Measurements from ENCODE around the gene PABPN1. TPM values are rescaled to one million over a fixed set of nuclear protein-coding genes. Genes with fewer than 3 reads are reported as not detected.
"Not testable (repeated sequence)": the region's sequence is repeated elsewhere in the genome, so short reads cannot be mapped to it uniquely, and the experiment has no call there.

PABPN1 gene
- polyA plus RNA-seq (ENCODE audit: insufficient read length in 4 of 4) = 100 to 1,000 TPM; 243 to 268 (median 257) TPM

GRCh38 chr14:23320584-23321571 is at the start of gene PABPN1:
Gene PABPN1, plus strand, starts transcription at chr14:23321457. Its CDS starts 13 bp downstream, at chr14:23321470.
- DNase-seq (ENCODE audit: low read depth in 4 of 4, low spot score in 3 of 4) = peak; percentile 99 to 100 (median 100)

GRCh38 chr14:23275412-23275811 is 45.8 kb upstream of the PABPN1 start:
- DNase-seq (ENCODE audit: low read depth in 4 of 4, low spot score in 3 of 4) = no peak

- DNase-seq (ENCODE audit: low read depth in 4 of 4, low spot score in 3 of 4) = no peak
Measured at GRCh38 chr14:23277189-23277588, 44.1 kb upstream of the PABPN1 start.

GRCh38 chr14:23277928-23278327 is 43.3 kb upstream of the PABPN1 start:
- DNase-seq (ENCODE audit: low read depth in 4 of 4, low spot score in 3 of 4) = not testable (repeated sequence)

- no peak for DNase-seq (ENCODE audit: low read depth in 4 of 4, low spot score in 3 of 4)
Measured at GRCh38 chr14:23281247-23281646, 40.0 kb upstream of the PABPN1 start.

GRCh38 chr14:23284654-23285529 is 36.4 kb upstream of the PABPN1 start:
- no peak for DNase-seq (ENCODE audit: low read depth in 4 of 4, low spot score in 3 of 4)

GRCh38 chr14:23285530-23286019 is 35.7 kb upstream of the PABPN1 start:
- DNase-seq (ENCODE audit: low read depth in 4 of 4, low spot score in 3 of 4) = no peak

- peak; percentile 85 to 93 (median 92) for DNase-seq (ENCODE audit: low read depth in 4 of 4, low spot score in 3 of 4)
Measured at GRCh38 chr14:23286020-23286901, 35.0 kb upstream of the PABPN1 start, which contains the start of gene HOMEZ. Gene HOMEZ, minus strand, starts transcription at chr14:23286132. Its CDS starts 180 bp downstream, at chr14:23285952.

- no peak for DNase-seq (ENCODE audit: low read depth in 4 of 4, low spot score in 3 of 4)
Measured at GRCh38 chr14:23286902-23287479, 34.3 kb upstream of the PABPN1 start.

- no peak for DNase-seq (ENCODE audit: low read depth in 4 of 4, low spot score in 3 of 4)
Measured at GRCh38 chr14:23294734-23295561, 26.3 kb upstream of the PABPN1 start.

GRCh38 chr14:23296012-23296777 is 25.1 kb upstream of the PABPN1 start:
- DNase-seq (ENCODE audit: low read depth in 4 of 4, low spot score in 3 of 4) = no peak

GRCh38 chr14:23297096-23297495 is 24.2 kb upstream of the PABPN1 start:
- DNase-seq (ENCODE audit: low read depth in 4 of 4, low spot score in 3 of 4) = no peak

- DNase-seq (ENCODE audit: low read depth in 4 of 4, low spot score in 3 of 4) = no peak
Measured at GRCh38 chr14:23297611-23298277, 23.5 kb upstream of the PABPN1 start.

GRCh38 chr14:23299211-23299957 is 21.9 kb upstream of the PABPN1 start:
- DNase-seq (ENCODE audit: low read depth in 4 of 4, low spot score in 3 of 4) = peak in 1 of 4 donors; percentile 25

- DNase-seq (ENCODE audit: low read depth in 4 of 4, low spot score in 3 of 4) = no peak
Measured at GRCh38 chr14:23299986-23300686, 21.1 kb upstream of the PABPN1 start.

GRCh38 chr14:23300687-23301223 is 20.5 kb upstream of the PABPN1 start:
- DNase-seq (ENCODE audit: low read depth in 4 of 4, low spot score in 3 of 4) = no peak
